ENCODE measurements around the gene MATR3.
"Not testable (repeated sequence)": the region's sequence is repeated elsewhere in the genome, so short reads cannot be mapped to it uniquely, and the experiment has no call there.

MATR3 gene

DNA sequence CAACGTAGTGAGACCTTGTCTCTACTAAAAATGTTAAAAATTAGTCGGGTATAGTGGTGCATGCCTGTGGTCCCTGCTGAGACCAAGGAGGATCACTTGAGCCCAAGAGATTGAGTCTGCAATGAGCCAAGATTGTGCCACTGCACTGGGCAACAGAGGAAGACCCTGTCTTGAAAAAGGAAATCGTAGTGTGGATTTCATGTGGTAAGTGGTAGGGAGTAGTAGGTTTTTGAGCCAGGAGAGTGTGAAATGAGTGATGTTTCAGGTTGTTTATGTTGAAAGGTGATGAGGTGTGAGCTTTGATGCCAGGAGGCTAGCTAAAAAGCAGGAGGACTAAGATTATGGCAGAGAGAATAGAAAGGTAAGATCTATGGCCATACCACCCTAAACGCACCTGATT is 5.9 kb downstream of the MATR3 start:
- DNase-seq: no peak

DNA sequence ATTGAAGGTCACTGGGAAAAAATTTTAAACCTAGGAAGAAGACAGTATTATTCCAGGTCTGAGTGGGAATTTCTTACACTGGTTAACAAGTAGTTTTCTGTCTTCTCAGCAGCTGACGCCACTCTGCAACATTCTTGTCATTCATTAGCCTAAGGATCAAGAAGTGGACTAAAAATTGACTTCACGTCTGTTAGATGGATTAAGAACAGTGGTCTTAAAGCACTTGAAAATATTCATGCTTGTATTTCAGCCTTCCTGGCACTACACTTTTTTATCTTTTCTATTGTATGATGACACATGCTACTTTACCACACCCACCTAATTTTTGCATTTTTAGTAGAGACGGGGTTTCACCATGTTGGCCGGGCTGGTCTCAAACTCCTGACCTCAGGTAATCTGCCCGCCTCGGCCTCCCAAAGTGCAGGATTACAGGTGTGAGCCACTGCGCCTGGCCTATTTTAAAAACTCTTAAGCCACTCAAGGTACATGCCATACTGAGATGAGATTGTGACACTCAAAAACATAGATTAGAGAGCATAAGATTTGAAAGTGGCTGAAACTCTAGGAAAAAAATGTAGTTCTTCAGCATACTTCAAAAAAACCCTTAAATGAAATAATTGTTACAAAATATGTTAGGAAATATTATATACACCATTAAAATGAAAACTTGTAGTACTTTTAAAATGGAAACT is 8.4 kb downstream of the MATR3 start:
- DNase-seq: no peak

DNA sequence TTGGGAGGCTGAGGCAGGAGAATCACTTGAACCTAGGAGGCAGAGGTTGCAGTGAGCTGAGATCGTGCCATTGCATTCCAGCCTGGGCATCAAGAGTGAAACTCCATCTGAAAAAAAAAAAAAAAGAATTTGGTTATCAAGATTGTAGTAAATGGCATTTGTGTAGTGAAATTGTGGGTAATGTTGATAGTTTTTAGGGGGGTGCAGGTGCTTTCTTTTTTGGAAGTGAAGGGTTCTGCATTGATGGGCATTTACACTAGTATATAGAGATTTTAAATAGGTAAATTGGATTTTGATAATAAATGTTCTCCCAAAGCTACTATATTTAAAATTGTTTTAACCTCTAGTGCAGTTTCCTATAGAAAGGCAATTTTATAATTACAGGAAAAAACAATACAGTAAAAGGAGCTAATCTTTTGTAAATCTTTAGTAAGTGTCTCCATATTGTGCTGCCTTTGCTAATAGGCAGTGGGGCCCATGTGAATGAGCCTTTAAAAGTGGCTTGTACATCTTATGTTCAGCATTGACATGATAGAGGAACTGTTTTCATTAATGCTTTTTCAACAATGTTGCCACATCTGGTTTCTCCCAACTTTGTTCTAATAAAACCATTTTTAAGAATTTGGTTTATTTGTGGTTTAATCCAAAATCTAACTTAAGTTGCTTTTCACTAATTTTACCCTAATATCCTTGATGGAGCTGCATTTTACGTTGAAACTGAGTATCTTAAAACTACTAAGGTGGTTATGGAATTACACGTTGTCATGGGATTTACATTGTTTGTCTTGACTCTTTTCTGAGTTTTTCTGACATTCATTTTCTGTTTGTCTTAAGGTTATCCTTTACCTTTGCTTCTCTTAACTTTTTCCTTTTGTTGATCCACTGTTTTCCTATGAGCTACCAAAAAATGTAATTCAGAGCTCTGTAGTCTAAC is 11.1 kb downstream of the MATR3 start:
- DNase-seq: no peak

DNA sequence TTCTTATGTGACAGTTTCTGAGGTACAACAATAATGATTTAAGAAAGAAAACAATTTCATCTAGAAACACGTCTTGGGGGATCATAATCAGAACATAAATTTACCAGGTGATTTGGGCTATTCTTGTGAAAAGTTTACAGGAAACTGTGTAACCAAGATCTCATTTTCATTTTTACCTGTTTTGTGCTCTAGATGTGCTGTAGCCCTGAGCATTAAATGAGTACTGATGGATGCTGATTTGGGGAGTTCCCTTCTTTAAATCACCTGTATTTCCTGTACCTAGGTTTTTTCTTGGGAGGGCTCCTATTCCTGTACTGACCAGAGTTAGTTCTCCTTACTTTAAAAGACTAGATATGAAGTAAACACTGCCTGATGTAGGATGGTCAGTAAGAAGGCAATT is 12.7 kb downstream of the MATR3 start:
- no peak for DNase-seq

DNA sequence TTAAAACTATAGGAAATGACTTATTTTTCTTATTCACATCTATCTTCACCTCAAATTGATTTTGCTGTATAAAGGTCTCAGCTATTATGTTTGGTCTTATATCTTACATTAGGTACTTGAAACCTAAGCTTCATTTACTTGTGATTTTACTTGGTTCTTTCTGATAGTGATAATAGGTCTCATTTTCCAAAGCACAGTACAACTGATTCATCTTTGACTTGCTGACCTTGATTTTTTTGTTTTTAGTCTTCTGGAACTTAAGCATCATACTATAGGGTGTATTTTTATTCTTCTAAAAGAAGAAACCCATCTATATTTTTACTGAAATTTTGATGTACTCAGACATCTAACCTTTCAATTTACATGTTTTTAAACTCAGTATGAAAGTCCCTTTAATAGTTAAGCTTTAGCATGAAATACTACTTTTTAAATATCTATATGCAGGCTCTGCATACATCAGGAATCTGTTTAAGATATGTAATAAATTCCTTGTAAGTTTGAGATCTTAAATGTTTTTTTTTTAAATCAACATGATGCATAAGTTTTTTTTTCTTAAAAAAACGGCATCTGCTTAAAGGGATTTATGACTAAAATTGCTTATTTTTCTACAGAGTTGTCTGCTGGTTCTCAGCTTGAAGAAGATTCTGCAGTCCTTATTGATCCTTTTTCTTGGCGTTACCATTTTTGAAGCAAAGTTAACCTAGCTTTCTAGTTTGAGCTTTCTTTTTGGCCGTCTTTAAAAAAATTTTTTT is 13.3 kb downstream of the MATR3 start:
- DNase-seq: no peak

DNA sequence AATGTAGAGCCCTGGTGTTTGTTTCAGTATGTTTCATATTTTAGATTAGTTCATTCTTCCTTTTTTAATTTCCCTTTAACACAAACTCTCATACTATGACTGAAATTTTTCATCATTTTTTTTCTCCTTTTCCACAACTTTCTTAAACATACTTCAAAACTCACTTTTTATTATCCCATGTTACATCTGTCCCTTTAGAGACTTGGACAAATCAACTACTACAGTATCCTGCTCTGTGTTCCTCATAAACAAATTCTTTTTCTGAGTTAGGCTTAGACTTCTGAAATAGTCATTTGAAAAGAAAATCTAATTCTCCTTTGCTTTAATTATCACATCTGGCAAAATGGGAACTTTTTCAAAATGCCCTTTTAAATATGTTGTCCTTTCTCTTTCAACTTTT is 15.3 kb downstream of the MATR3 start:
- DNase-seq: no peak

DNA sequence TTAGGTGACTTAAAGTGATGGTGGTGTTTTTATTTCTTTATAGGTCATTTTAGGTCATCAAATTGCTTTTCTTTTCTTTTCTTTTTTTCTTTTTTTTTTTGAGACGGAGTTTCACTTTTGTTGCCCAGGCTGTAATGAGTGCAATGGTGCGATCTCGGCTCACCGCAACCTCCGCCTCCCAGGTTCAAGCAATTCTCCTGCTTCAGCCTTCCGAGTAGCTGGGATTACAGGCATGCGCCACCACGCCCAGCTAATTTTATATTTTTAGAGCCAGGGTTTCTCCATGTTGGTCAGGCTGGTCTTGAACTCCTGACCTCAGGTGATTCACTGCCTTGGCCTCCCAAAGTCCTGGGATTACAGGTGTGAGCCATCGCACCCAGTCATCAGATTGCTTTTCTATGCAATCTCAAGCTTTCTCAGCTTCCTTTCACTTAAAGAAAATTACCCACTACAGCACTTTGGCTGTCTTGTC is 17.2 kb downstream of the MATR3 start:
- not testable (repeated sequence) for DNase-seq

DNA sequence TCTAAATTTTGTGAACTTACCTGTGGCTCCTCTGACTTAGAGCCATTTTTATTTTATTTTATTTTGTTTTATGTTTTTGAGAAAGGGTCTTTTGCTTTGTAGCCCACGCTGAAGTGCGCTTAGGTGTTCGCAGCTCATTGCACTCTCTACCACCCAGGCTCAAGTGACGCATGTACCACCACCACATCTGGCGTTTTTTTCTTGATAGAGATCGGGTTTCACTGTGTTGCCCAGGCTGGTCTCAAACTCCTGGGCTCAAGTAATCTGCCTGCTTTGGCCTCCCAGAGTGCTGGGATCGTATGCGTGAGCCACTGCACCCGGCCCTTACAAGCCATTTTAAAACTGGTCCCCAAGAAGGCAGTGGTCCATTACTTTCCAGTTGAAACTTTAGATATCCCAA is 18.5 kb downstream of the MATR3 start:
- DNase-seq: no peak

DNA sequence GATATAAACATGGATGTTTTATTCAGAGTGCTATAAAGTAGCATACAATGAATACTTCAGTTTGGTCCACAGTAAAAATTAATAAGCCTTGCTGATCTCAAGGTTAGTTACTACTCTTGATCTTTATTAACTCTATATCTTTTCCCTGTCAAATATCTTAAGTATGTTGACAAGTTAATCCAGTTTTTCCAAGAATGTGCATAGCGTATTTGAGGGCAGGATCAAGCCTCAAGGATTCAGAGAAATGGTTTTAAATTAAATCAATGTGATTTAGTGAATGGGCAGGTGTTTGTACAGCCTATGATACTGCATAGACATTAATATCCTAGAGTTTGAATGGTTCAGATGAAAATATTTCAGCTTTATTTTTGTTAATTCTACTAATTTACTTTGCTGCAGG is 20.7 kb downstream of the MATR3 start:
- no peak for DNase-seq

DNA sequence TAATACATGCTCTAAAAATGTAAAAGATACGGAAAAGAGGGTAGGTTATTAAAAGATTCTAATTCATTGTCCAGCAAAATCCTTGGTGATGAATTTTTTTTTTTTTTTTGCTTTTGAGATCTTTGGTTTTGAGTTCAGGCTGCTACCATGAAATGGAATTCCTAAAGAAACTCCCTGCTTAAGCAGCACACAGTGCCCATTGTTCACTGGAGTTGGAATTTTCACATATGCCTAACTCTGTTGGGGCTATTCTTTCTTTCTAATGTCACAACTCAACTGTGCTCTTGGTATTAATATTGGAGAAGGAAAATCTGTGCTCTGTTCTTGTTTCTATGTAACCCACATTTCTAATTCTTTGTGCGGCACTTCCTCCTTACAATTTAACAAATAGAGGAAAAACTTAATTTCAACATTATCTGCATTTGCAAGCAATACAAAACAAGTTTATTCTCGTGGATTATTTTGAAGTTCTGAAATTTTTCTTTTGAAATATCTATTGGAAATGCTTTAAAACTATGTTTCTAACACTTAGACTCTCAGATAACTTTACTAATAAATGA is 21.6 kb downstream of the MATR3 start:
- DNase-seq: no peak

DNA sequence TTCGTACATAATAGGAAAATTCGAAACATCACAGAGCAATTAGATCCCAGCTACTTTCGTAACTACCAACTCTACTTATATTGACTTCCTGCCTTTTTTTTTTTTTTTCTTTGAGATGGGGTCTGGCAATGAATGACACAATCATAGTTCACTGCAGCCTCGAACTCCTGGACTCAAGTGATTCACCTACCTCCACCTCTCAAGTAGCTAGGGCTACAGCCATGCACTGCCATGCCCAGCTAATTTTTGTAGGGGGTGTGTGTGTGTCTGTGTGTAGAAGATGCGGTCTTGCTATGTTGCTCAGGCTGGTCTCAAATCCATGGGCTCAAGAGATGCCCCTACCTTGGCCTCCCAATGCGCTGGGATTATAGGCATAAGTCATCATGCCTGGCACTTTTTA is 42.3 kb downstream of the MATR3 start:
- no peak for DNase-seq

DNA sequence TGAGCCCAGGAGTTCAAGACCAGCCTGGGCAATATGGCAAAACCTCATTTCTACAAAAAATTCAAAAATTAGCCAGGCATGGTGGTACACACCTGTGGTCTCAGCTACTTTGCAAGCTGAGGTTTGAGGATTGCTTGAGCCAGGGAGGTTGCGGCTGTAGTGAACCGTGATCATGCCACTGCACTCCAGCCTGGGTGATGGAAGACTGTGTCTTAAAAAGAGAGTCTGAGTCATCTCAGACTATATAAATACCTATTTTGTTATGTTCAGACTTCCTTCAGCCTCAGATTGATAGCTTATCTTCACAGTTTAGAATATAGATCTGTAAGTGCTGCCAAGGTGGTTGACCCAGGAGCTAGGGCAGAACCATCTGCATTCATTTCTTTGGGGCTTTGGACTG is 46.5 kb downstream of the MATR3 start:
- DNase-seq: no peak

DNA sequence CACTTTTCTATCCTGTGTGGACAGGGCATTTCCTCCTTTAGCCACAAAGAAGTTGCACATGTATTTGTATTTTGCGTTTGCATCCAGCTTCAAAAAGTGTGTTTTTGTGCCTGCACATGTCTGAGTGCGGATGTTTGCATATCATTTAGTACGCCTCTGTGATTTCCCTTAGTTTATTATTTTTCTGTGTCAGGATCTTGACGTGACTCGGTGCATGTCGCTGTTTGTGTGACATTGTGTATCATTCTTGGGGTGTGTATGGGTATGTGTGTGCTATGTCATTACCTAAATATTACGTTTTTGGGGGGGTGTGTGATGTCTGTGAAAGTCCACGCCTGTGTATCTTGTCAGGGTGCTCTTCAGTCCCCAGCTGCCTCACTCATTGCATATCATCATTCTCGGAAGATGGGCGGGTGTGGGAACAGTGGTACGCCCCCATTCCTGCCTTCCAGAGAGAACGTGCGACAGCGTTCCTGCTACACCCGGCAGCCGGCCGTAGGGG is 47.7 kb downstream of the MATR3 start:
- no peak for DNase-seq

DNA sequence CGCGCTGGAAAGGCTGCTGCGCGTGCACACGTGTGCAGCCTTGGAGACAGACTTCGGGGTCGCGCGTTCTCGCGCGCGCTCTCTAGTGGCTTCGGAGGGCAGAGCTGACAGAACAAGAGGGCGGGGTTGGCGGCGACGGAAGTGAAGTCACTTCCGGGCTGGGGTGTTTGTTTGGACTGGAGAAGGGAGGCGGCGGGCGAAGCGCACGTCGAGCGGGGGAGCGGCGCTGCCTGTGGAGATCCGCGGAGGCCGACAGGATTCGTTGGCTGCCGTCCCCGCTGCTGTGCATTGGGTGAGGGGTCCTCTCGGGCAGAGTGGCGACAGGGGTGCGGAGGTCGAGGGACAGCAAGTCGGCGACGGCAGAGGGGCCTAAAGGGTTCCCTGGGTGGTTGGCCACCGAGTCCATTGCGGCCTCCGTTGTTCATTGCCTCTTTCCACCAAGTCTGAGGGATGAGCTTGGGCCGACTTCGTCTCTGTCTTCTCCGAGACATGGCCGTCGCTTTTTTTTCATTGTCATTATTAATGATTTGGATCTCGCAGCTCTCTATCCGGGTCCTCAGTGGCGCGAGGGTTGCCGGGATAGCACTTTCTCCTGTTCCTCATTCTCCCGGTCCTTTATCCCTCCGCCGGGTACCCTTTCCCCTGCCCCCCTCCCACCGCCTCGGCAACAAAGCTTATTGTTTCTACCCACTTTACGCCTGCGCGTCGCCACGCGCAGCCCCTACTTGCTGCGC is 48.3 kb downstream of the MATR3 start, which contains the start of gene PAIP2:
Gene PAIP2, plus strand, starts transcription at position 166 of the 734 bp plus-strand sequence. CDS start 21,931 bp downstream, outside the sequence.
- peak; percentile 37 for DNase-seq

DNA sequence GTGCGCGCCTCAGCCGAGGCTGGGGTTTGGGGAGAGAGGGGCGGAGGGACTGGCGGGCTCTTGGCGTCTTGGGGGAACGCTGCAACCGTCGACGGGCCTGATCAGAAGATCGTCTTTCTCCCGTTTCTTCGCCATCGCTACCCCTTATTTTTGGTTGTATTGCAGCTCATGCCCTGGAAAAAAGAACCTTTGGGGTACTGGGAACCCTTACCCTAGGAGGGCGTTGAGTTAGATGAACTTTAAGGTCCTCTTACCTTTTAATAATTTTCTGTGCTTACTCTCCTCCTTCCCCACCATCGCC is 48.8 kb downstream of the MATR3 start:
- DNase-seq: no peak

DNA sequence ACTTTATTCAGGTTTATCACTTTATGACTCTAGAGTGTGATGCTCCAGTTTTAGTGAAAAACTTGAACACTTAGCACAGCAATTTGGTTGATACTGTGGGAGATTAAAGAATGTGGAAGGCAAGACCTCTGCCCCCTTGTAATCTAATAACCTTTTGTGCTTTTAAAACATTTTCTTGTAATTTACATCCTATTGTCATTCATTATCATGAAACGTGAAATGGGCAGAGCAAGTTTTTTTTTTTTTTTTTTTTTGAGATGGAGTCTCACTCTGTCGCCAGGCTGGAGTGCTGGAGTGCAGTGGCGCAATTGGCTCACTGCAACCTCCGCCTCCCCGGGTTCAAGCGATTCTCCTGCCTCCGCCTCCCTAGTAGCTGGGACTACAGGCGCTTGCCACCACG is 49.9 kb downstream of the MATR3 start:
- DNase-seq: no peak

DNA sequence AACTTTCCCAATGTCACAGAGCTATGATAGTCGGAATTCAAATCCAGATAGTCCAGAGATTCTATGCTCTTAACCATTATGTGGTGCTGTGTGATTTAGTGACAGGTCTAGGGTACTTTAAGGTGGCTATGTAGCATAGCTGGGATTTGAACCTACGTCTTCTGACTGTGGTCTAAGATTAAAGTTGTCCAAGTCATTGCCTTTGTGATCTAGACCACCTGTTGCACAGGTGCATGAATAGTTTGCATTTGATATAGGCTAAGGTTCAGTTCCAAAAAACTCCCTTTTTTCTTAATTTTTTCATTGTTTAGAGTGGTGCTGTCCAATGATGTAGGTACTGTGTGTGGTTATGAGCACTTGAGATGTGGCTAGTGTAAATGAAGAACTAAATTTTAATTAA is 50.6 kb downstream of the MATR3 start:
- DNase-seq: no peak

DNA sequence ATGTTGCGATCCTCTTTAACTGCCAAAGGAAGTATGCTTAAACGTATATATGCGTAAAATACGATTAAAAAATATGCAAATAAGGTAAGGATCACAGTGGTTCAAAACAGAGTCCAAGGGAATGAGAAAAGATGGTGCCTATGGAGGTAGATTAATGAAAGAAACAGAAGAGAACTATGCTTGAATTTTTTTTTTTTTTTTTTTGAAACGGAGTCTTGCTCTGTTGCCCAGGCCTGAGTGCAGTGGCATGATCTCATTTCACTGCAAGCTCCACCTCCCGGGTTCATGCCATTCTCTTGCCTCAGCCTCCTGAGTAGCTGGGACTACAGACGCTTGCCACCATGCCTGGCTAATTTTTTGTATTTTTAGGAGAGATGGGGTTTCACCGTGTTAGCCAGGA is 51.9 kb downstream of the MATR3 start:
- not testable (repeated sequence) for DNase-seq

DNA sequence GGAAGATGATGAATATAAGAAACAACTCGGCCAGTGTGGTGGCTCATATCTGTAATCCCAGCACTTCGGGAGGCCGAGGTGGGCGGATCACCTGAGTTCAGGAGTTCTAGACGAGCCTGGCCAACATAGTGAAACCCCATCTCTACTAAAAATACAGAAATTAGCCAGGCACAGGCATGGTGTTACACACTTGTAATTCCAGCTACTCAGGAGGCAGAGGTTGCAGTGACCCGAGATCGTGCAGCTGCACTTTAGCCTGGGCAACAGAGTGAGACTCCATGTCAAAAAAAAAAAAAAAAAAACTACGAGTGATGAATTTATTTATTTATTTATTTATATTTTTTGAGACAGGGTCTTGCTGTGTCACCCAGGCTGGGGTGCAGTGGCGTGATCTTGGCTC is 54.3 kb downstream of the MATR3 start:
- not testable (repeated sequence) for DNase-seq

DNA sequence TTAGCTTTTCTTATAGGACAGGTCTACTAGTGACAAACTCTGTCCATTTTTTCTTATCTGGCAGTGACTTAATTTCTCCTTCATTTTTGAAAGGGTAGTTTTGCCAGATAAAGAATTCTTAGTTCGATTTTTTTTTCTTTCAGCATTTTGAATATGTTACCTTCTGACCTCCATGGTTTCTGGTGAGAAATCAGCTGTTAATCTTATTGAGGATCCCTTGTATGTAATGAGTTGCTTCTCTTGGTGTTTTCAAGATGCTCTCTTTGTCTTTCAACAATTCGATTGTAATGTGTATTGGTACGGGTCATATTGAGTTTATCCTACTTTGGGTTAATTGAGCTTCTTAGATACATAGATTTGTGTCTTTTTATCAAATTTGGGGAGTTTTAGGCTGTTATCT is 60.6 kb downstream of the MATR3 start:
- DNase-seq: no peak

DNA sequence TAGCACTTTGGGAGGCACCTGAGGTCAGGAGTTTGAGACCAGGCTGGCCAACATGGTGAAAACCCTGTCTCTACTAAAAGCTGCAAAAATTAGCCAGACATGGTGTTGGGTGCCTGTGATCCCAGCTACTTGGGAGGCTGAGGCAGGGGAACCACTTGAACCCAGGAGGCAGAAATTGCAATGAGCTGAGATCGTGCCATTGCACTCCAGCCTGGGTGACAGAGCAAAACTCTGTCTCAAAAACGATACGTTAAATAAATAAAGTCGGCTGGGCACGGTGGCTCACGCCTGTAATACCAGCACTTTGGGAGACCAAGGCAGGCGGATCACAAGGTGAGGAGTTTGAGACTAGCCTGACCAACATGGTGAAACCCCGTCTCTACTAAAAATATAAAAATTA is 62.4 kb downstream of the MATR3 start:
- not testable (repeated sequence) for DNase-seq

DNA sequence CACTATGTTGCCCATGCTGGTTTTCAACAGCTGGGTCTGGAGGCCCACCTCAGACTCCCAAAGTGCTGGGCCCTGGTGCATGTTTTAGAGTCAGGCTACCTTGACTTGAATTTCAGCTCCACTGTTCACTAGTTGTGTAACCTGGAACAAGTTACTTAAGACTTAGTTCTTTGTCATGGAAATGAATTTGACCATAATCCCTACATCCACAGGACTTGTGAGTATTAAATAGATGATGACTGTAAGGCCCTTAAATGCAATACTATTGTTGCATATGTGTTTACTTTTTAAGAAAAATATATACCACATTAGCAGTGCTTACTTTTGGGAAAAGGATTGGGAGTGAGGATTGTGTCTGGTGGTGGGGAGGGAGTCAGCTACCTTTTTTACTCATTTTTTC is 64.5 kb downstream of the MATR3 start:
- no peak for DNase-seq
